ENCODE data around the gene PHB1. TPM values are rescaled to one million over a fixed set of nuclear protein-coding genes. Genes with fewer than 3 reads are reported as not detected.

Gene PHB1
- 10 to 100 TPM; 61.8 to 70.0 TPM for total RNA-seq
- 100 to 1,000 TPM; 156 to 196 (median 164) TPM for polyA plus RNA-seq
- 36.8 to 387 (median 63.1) reads per million in 6 experiments for total RNA-seq

- peaks cover 4 to 37% (median 10%) of the 10 kb centered on the region in 3 donors for H3K36me3 Mint-ChIP-seq
- peak within 1 kb of the TSS; percentile 89 to 100 (median 97) for H3K4me3 Mint-ChIP-seq
- POLR2A ChIA-PET: interaction anchor here (0.5 to 1.5 kb wide), 7 partner anchors 26 to 930 kb away, joined by 3 to 6 read pairs (median 3); partner anchors contain the start of gene FAM117A
- no peaks in the 10 kb centered on the region for H3K27me3 Mint-ChIP-seq
- peak within 1 kb of the TSS; percentile 84 to 98 (median 92) for H3K27ac Mint-ChIP-seq
- H3K9me3 Mint-ChIP-seq: no peaks in the 10 kb centered on the region
- ATAC-seq (peak; percentile 97 to 98), DNase-seq (peak; percentile 81 to 97 (median 94))
- peaks cover 12 to 40% (median 29%) of the 10 kb centered on the region in 4 donors for H3K4me1 Mint-ChIP-seq
These were observed at the start of gene PHB1 for GRCh38 chr17:49414622-49415350. Gene PHB1 (minus strand): TSS chr17:49414882. CDS start chr17:49413264, 1,618 bp downstream.

- Mint-ChIP-seq H3K27me3 (peaks cover 22 to 75% (median 55%) of the 10 kb centered on the region in 5 donors), H3K4me3 (no peak overlapping the region), H3K4me1 (peaks cover 0 to 2% (median 0%) of the 10 kb centered on the region in 4 donors), H3K27ac (no peak overlapping the region), H3K36me3 (peaks cover 0 to 13% (median 0%) of the 10 kb centered on the region in 3 donors), H3K9me3 (peaks cover 0 to 18% (median 5%) of the 10 kb centered on the region in 9 donors)
- DNase-seq (no peak), ATAC-seq (no peak)
- POLR2A ChIA-PET: no interaction called here
These were observed 49.4 kb upstream of the PHB1 start for GRCh38 chr17:49464049-49464448.

- POLR2A ChIA-PET: no interaction called here
- H3K4me1 Mint-ChIP-seq: peaks cover 0 to 5% (median 2%) of the 10 kb centered on the region in 4 donors
- H3K4me3 Mint-ChIP-seq: no peak overlapping the region
- ATAC-seq: no peak
- H3K27ac Mint-ChIP-seq: no peak overlapping the region
- peaks cover 0 to 18% (median 5%) of the 10 kb centered on the region in 9 donors for H3K9me3 Mint-ChIP-seq
- H3K27me3 Mint-ChIP-seq: peaks cover 25 to 77% (median 53%) of the 10 kb centered on the region in 5 donors
- peaks cover 0 to 13% (median 0%) of the 10 kb centered on the region in 3 donors for H3K36me3 Mint-ChIP-seq
- no peak for DNase-seq
These were observed 46.9 kb upstream of the PHB1 start for GRCh38 chr17:49461580-49461979.

- Mint-ChIP-seq H3K27me3 (peaks cover 28 to 77% (median 59%) of the 10 kb centered on the region in 5 donors), H3K4me3 (no peak overlapping the region), H3K4me1 (peaks cover 0 to 7% (median 2%) of the 10 kb centered on the region in 4 donors), H3K27ac (peak overlapping the region in 1 of 10 donors; percentile 31), H3K36me3 (peaks cover 0 to 13% (median 0%) of the 10 kb centered on the region in 3 donors), H3K9me3 (peaks cover 0 to 18% (median 5%) of the 10 kb centered on the region in 9 donors)
- DNase-seq (no peak), ATAC-seq (no peak)
- POLR2A ChIA-PET: no interaction called here
These were observed 45.7 kb upstream of the PHB1 start for GRCh38 chr17:49460401-49460800.

GRCh38 chr17:49459401-49459984 lies 44.8 kb upstream of the PHB1 start:
- ATAC-seq (no peak), DNase-seq (no peak)
- Mint-ChIP-seq H3K9me3 (peaks cover 0 to 14% (median 4%) of the 10 kb centered on the region in 9 donors), H3K36me3 (peaks cover 0 to 13% (median 0%) of the 10 kb centered on the region in 3 donors), H3K27me3 (peaks cover 30 to 74% (median 58%) of the 10 kb centered on the region in 5 donors), H3K4me1 (peaks cover 0 to 7% (median 2%) of the 10 kb centered on the region in 4 donors), H3K4me3 (no peak overlapping the region), H3K27ac (peak overlapping the region in 1 of 10 donors; percentile 32)
- POLR2A ChIA-PET: no interaction called here

- Mint-ChIP-seq H3K9me3 (no peaks in the 10 kb centered on the region), H3K36me3 (no peaks in the 10 kb centered on the region), H3K27me3 (peaks cover 25 to 64% (median 46%) of the 10 kb centered on the region in 5 donors), H3K4me1 (peaks cover 0 to 9% (median 2%) of the 10 kb centered on the region in 4 donors), H3K4me3 (no peak overlapping the region), H3K27ac (peak overlapping the region in 3 of 10 donors; percentile 1 to 54 (median 6))
- POLR2A ChIA-PET: interaction anchor here (0.6 kb wide), 1 partner anchor 58 kb away, joined by 5 read pairs; no protein-coding TSS in a partner anchor
- ATAC-seq (no peak), DNase-seq (no peak)
These were observed 43.2 kb upstream of the PHB1 start for GRCh38 chr17:49457564-49458535.

GRCh38 chr17:49456183-49456965 lies 41.7 kb upstream of the PHB1 start:
- DNase-seq (no peak), ATAC-seq (no peak)
- no peak overlapping the region for H3K4me3 Mint-ChIP-seq
- H3K4me1 Mint-ChIP-seq: peaks cover 5 to 11% (median 8%) of the 10 kb centered on the region in 4 donors
- no peak overlapping the region for H3K27ac Mint-ChIP-seq
- H3K36me3 Mint-ChIP-seq: no peaks in the 10 kb centered on the region
- POLR2A ChIA-PET: no interaction called here
- no peaks in the 10 kb centered on the region for H3K9me3 Mint-ChIP-seq
- H3K27me3 Mint-ChIP-seq: peaks cover 22 to 52% (median 42%) of the 10 kb centered on the region in 5 donors

GRCh38 chr17:49455272-49455861 lies 40.7 kb upstream of the PHB1 start:
- POLR2A ChIA-PET: no interaction called here
- DNase-seq (no peak), ATAC-seq (no peak)
- H3K36me3 Mint-ChIP-seq: no peaks in the 10 kb centered on the region
- H3K27ac Mint-ChIP-seq: no peak overlapping the region
- peaks cover 12 to 18% (median 15%) of the 10 kb centered on the region in 4 donors for H3K4me1 Mint-ChIP-seq
- no peaks in the 10 kb centered on the region for H3K9me3 Mint-ChIP-seq
- peaks cover 20 to 44% (median 38%) of the 10 kb centered on the region in 5 donors for H3K27me3 Mint-ChIP-seq
- H3K4me3 Mint-ChIP-seq: no peak overlapping the region

GRCh38 chr17:49454050-49454449 lies 39.4 kb upstream of the PHB1 start:
- ATAC-seq (no peak), DNase-seq (no peak)
- peaks cover 15 to 22% (median 17%) of the 10 kb centered on the region in 4 donors for H3K4me1 Mint-ChIP-seq
- no peaks in the 10 kb centered on the region for H3K36me3 Mint-ChIP-seq
- peaks cover 15 to 33% (median 28%) of the 10 kb centered on the region in 5 donors for H3K27me3 Mint-ChIP-seq
- H3K9me3 Mint-ChIP-seq: no peaks in the 10 kb centered on the region
- H3K27ac Mint-ChIP-seq: no peak overlapping the region
- POLR2A ChIA-PET: no interaction called here
- no peak overlapping the region for H3K4me3 Mint-ChIP-seq

GRCh38 chr17:49452661-49453060 lies 38.0 kb upstream of the PHB1 start:
- DNase-seq (no peak), ATAC-seq (no peak)
- Mint-ChIP-seq H3K27me3 (peaks cover 13 to 26% (median 22%) of the 10 kb centered on the region in 5 donors), H3K27ac (peak overlapping the region in 1 of 10 donors; percentile 79), H3K36me3 (no peaks in the 10 kb centered on the region), H3K9me3 (no peaks in the 10 kb centered on the region), H3K4me1 (peaks cover 12 to 22% (median 15%) of the 10 kb centered on the region in 4 donors), H3K4me3 (no peak overlapping the region)
- POLR2A ChIA-PET: no interaction called here

GRCh38 chr17:49452201-49452600 lies 37.5 kb upstream of the PHB1 start:
- Mint-ChIP-seq H3K4me1 (peaks cover 10 to 22% (median 15%) of the 10 kb centered on the region in 4 donors), H3K27ac (no peak overlapping the region), H3K36me3 (no peaks in the 10 kb centered on the region), H3K4me3 (no peak overlapping the region), H3K27me3 (peaks cover 8 to 21% (median 17%) of the 10 kb centered on the region in 5 donors), H3K9me3 (no peaks in the 10 kb centered on the region)
- POLR2A ChIA-PET: no interaction called here
- DNase-seq (no peak), ATAC-seq (no peak)
